ENCODE results near the gene SF3B3. TPM values are rescaled to one million over a fixed set of nuclear protein-coding genes. Genes with fewer than 3 reads are reported as not detected.

Gene SF3B3
- total RNA-seq, 1 donor from 2014 or later, result 103 TPM

DNA sequence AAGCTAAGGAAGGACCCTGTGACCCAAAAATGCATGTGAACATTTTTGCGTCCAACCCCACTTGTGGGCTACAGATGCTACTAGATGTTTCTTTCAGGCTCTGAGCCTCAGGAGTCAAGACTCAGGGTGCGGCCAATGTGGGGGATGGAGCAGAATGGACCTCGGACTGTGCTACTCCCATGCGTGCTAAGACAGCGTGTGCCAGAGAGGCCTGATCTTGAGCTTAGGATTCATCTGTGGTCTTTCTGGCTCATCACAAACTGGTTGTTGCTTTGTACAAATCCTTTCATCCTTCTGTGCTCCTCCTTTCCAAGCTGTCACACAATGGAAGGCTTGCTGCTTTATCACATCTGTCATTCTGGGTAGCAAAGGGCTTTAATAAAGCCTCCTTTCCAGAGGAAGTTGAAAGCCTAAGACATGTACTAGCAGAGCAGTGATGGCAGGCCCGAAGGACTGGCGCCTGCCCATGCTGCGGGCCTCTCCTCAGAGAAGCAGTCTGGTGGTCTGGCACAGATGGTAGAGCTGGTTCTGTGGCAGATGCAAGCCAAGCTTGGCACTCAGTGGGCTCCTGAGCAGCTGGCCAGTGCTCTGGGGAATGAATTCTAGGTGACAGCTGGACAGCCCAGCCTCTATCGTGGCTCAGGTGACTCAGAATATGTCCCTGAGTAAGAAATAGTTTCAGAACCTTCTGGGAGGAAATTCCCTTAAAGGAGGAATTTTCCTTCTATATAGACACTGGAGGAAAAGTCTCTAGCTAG lies 28.0 kb upstream of the SF3B3 start:
- TF ChIP-seq, protein P1, sequence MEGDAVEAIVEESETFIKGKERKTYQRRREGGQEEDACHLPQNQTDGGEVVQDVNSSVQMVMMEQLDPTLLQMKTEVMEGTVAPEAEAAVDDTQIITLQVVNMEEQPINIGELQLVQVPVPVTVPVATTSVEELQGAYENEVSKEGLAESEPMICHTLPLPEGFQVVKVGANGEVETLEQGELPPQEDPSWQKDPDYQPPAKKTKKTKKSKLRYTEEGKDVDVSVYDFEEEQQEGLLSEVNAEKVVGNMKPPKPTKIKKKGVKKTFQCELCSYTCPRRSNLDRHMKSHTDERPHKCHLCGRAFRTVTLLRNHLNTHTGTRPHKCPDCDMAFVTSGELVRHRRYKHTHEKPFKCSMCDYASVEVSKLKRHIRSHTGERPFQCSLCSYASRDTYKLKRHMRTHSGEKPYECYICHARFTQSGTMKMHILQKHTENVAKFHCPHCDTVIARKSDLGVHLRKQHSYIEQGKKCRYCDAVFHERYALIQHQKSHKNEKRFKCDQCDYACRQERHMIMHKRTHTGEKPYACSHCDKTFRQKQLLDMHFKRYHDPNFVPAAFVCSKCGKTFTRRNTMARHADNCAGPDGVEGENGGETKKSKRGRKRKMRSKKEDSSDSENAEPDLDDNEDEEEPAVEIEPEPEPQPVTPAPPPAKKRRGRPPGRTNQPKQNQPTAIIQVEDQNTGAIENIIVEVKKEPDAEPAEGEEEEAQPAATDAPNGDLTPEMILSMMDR (IDR thresholded peaks at IDR 0.05; ENCODE audit: insufficient read depth, low read length, poor library complexity, severe bottlenecking), result no peak
- Histone ChIP-seq H3K36me3 (ENCODE audit: control insufficient read depth, insufficient read depth, low read length) (no peaks in the 10 kb centered on the region), H3K27me3 (ENCODE audit: control insufficient read depth, insufficient read depth, low read length) (no peaks in the 10 kb centered on the region), H3K4me3 (ENCODE audit: low read depth, low read length) (no peak overlapping the region)
- DNase-seq (ENCODE audit: low read depth), result no peak

DNA sequence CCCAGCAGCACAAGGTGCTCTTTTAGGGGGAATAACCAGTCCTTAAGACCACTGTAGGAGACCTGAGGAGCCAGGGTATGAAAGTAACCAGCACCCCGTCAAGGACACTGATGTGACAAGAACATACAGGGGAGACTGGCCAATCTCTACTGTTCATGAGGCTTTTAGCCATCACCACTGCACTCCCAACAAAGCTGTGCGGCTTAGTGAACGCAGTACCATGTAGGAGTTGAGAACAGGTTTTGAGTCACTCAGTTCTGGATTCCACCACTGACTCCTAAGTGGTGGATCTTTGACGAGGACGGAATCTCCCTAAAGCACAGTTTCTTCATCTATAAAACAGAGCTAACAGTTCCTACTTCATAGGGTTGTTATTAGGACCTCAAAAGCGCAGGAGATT lies 27.1 kb upstream of the SF3B3 start:
- TF ChIP-seq, protein P1 (IDR thresholded peaks at IDR 0.05; ENCODE audit: insufficient read depth, low read length, poor library complexity, severe bottlenecking), result no peak
- H3K36me3 ChIP-seq (ENCODE audit: control insufficient read depth, insufficient read depth, low read length), result no peaks in the 10 kb centered on the region
- no peak for DNase-seq (ENCODE audit: low read depth)
- H3K4me3 ChIP-seq (ENCODE audit: low read depth, low read length), result no peak overlapping the region
- no peaks in the 10 kb centered on the region for H3K27me3 ChIP-seq (ENCODE audit: control insufficient read depth, insufficient read depth, low read length)

DNA sequence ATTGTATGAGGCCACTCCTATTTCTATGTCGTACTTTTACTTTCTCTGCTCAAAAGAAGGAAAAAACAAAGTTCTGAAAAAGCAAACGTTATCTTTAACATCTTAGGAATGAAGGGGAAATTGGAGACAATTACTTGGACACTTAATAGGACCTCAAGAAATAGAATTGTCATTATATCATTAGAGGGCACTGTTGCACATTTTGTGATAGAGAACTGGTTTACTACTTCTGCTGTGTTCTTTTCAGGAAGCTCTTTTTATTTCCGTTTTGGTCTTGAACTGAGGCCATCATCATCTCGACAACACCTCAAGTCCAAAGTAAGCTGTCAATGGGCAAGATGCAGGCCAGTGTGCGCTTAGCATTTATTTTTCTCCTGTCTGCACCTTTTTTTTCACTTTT lies 14.9 kb upstream of the SF3B3 start:
- no peaks in the 10 kb centered on the region for H3K27me3 ChIP-seq (ENCODE audit: control insufficient read depth, insufficient read depth, low read length)
- no peak overlapping the region for H3K4me3 ChIP-seq (ENCODE audit: low read depth, low read length)
- peaks cover 3% of the 10 kb centered on the region for H3K36me3 ChIP-seq (ENCODE audit: control insufficient read depth, insufficient read depth, low read length)
- TF ChIP-seq, protein P1 (IDR thresholded peaks at IDR 0.05; ENCODE audit: insufficient read depth, low read length, poor library complexity, severe bottlenecking), result no peak
- DNase-seq (ENCODE audit: low read depth), result no peak

DNA sequence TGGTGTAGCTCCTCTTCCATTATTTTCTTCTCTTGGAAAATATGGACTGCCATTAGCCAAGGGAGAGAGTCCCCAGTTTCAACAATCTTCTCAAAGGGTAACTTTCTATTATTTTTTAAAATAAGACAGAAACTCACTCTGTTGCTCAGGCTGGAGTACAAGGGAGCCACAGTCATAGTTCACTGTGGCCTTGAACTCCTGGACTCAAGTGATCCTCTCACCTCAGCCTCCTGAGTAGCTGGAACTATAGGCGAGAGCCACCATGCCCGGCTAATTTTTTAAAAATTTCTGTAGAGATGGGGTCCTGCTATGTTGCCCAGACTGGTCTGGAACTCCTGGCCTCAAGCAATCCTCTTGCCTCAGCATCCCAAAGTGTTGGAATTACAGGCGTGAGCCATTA lies 13.4 kb upstream of the SF3B3 start:
- Histone ChIP-seq H3K4me3 (ENCODE audit: low read depth, low read length) (no peak overlapping the region), H3K27me3 (ENCODE audit: control insufficient read depth, insufficient read depth, low read length) (no peaks in the 10 kb centered on the region), H3K36me3 (ENCODE audit: control insufficient read depth, insufficient read depth, low read length) (peaks cover 5% of the 10 kb centered on the region)
- DNase-seq (ENCODE audit: low read depth), result no peak
- TF ChIP-seq, protein P1 (IDR thresholded peaks at IDR 0.05; ENCODE audit: insufficient read depth, low read length, poor library complexity, severe bottlenecking), result no peak

DNA sequence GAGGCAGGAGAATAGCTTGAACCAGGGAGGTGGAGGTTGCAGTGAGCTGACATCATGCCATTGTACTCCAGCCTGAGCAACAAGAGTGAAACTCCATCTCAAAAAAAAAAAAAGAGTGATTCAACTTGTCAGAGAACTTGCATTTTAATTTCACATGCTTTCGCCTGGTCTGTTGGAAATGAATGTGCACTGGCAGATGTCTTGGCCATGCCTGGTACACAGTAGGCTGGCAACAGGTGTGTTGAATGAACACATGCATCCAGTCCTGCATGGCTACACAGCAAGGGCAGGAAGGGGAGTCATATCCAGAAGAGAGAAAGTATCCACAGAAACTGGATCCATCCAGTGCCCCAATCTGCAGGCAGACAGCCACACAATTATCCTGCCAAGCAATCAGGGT lies 11.8 kb upstream of the SF3B3 start:
- no peak for DNase-seq (ENCODE audit: low read depth)
- H3K36me3 ChIP-seq (ENCODE audit: control insufficient read depth, insufficient read depth, low read length), result peaks cover 5% of the 10 kb centered on the region
- H3K27me3 ChIP-seq (ENCODE audit: control insufficient read depth, insufficient read depth, low read length), result no peaks in the 10 kb centered on the region
- TF ChIP-seq, protein P1 (IDR thresholded peaks at IDR 0.05; ENCODE audit: insufficient read depth, low read length, poor library complexity, severe bottlenecking), result no peak
- no peak overlapping the region for H3K4me3 ChIP-seq (ENCODE audit: low read depth, low read length)

DNA sequence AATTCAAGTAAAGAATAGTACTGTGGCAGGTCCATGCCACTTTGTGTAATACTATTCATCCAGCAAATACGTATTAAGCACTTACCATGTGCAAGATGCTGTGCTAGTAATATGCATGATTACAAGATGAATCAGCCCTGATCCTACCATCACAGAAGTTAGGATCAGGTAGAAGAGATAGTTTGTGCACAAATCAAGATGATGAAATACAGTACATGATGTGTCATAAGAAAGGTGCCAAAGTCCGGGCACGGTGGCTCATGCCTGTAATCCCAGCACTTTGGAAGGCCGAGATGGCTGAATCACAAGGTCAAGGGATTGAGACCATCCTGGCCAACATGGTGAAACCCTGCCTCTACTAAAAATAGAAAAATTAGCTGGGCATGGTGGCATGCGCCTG lies 11.2 kb upstream of the SF3B3 start:
- Histone ChIP-seq H3K36me3 (ENCODE audit: control insufficient read depth, insufficient read depth, low read length) (peaks cover 5% of the 10 kb centered on the region), H3K4me3 (ENCODE audit: low read depth, low read length) (no peak overlapping the region), H3K27me3 (ENCODE audit: control insufficient read depth, insufficient read depth, low read length) (no peaks in the 10 kb centered on the region)
- TF ChIP-seq, protein P1 (IDR thresholded peaks at IDR 0.05; ENCODE audit: insufficient read depth, low read length, poor library complexity, severe bottlenecking), result no peak
- DNase-seq (ENCODE audit: low read depth), result no peak
